ENCODE measurements around the gene MACROD1.

MACROD1 gene

GRCh38 chr11:64008914-64009633 lies 156.8 kb downstream of the MACROD1 start:
- no peak for DNase-seq

DNA sequence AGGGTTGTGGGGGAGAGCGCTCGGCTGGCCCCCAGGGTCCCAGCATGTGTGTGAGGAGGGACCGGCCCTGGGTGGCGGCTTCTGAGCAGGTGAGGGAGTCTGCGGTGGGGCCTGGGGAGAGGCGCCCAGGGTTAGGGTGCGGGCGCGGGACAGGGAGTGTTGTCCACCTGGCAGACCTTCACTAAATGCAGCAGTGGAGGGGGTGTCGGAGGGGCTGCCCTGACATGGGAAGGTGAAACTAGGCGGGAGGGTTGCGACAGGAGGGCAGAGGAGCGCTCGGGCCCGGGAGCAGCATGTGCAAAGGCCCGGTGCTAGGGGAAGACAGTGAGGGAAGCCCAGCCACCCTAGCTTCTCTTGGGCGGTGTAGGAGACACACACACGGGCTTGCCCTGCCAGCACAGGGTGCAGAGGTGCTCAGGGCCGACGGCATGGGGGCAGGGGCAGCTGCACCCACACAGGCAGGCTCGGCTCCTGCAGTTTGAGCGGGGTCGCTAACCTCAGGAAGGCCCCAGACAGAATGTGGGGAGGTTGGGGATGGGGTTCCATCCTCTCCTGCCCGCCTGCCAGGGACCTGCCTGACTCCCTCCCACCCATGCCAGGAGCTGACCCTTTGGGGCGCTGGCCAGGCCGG lies 157.5 kb downstream of the MACROD1 start:
- no peak for DNase-seq

DNA sequence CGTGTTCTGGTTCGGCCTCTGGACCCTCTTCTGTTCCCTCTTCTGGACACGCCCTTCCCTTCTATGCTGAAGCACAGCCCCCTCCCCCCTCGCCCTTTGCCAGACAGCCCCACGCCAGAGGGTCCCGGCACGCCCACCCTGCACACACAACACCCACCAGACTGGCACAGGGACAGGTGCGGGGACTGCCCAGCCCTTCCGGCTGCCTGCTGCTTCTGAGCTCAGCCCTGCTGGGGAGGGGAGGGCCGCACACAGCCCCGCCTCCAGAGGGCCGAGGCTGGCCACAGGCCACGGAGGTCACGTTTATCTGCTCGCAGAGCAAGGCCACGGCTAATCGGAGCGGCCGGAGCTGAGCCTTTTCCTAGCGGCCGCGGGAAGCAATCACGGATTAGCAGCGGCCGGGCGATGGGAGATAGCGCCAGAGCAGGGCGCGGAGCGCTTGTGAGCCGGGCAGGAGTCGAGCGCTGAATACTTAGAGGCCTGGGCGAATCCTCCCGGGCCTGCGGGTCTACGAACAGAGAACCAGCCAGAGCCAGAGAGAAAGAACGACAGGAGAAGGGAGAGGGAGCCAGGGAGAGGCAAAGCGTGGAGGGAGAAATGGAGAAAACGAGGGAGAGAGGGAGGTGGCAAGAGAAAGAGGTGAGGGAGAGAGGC lies 158.2 kb downstream of the MACROD1 start:
- no peak for DNase-seq

DNA sequence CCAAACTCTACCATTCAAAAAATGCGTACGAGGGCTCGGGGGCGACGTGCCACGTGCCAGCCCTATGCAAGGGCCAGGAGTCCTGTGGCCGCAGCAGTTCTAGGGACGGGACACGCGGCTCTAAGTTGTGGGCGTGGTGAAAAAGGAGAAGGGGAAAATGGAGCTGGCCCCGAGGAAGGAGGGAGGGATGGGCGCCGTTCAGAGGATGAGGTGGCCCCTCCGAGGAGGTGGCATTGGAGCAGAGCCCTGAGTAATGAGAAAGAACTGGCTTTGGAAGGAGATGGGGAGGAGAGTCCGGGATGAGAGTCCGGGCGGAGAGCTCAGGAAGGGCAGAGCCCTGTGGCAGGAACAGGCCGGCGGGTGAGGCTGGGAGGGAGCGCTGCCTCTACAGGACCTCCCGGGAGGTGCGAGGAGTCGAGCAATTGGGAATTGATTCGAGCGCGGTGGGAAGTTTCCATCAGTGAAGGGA lies 158.7 kb downstream of the MACROD1 start:
- DNase-seq, result no peak

- no peak for DNase-seq
Observed at GRCh38 chr11:64006398-64006797, 159.5 kb downstream of the MACROD1 start.

DNA sequence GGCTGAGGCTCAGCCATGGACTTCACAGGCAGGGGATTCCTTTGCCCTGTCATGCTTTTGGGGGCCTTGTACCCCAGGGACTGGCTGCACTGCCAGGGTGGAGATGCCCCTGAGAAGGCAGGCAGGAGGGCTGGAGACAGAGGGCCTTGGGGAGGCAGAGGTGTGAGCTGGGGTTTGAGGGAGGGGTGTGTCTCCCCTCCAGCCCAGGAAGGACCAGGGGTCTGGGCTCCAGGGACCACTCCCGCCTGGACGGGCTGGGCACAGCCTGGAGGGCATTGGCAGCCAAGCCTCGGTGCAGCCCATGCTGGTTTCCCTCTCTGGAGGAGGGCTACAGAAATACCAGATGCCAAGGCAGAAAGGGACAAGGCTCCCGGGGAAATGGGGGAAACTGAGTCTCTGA lies 160.2 kb downstream of the MACROD1 start:
- no peak for DNase-seq

GRCh38 chr11:64004590-64004984 lies 161.3 kb downstream of the MACROD1 start:
- DNase-seq, result no peak

- no peak for DNase-seq
Observed at GRCh38 chr11:64003807-64004589, 161.9 kb downstream of the MACROD1 start.

- DNase-seq, result peak; percentile 71
Observed at GRCh38 chr11:64001484-64002420, 164.2 kb downstream of the MACROD1 start.

GRCh38 chr11:64000740-64001483 lies 165.0 kb downstream of the MACROD1 start:
- DNase-seq, result no peak

GRCh38 chr11:64000026-64000739 lies 165.7 kb downstream of the MACROD1 start:
- no peak for DNase-seq

DNA sequence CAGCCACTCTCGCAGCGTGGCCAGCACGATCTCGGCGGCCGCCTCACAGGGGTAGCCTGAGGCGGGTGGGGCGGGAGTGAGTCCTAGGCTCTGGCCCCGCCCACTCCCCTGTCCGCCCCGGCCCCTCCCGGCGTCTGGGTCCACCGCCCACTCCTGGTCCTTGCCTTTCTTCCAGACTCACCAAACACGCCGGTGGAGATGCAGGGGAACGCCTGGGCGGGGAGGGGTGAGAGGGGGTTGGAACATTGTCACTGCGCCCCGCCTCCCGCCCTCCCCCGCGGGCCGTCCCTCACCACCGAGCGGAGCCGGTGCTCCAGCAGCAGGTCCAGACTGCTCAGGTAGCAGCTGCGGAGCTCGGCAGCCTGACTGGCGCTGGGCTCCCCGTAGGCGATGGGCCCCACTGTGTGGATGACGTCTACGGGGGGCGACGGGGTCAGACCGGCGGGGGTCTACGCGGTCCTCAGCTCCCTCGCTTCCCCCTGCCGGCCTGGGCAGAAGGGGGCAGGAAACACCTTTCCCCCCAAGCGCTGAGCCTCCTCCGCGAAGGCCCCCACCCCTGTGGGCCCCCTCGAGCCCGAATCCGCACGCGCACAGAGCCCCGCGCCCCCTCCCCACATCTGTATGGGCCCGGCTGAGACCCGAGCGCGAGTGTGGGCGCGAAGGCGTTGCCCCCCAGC lies 166.4 kb downstream of the MACROD1 start:
- no peak for DNase-seq

DNA sequence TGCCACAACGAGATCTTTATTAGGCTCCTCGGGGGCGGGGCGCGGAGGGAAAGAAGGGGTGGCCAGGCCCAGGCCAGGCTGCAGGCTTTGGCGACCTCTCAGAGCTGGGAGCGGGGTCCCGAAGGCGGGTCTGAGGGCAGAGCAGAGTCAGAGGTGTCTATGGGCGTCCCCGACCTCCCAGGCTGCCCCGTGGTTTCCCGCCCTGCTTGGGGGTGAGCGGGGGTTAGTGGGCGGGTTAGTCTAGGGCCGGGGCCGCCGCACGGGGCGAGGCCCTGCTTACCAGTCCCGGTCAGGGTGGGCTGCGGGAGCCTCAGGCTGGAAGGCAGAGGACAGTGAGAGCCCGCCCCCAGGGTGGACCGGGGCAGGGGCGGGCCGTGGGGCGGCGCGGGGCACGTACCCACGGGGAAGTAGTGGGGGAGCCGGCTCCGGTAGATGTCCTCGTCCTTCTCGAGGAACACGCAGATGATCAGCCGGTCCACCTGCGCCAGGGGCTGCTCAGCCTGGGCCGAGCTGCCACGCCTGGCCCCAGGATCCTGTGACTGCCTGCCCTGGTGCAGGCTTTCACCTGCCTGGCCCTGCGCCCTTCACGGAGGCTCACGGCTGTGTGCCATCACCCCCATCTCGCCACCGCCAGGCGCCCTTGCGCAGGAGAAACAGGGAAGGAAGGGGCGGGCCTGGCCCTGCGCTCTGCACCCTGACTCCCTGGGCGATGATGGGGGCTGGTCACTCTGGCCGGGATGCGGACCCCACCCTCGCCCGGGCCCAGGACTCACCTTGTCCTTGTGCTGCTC lies 167.2 kb downstream of the MACROD1 start:
- no peak for DNase-seq

DNA sequence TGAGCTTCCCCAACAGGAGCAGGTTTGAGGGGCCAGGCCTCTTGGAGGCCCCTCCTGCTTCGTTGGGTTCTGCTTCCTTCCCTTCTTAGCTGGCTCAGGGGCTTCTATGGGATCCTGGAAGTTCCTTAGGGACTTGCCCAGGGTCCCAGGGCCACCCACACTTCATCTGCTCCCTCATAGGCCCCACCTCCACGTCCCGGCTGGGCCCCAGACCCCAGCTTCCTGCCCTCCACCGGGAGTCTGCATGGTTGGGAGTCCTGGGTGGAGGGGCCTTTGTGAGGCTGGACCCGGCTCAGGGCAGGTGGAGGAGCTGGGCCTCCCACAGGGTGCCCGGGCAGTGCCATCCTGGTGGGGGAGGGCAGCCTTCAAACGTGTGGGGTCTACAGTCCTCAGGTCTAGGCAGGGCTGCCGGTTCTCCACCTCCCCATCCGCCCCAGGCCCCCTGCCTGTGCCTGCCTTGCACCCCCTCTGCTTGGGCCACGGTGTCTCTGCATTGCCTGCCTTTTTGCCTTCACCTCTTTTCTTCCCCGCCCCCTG lies 168.0 kb downstream of the MACROD1 start:
- no peak for DNase-seq

DNA sequence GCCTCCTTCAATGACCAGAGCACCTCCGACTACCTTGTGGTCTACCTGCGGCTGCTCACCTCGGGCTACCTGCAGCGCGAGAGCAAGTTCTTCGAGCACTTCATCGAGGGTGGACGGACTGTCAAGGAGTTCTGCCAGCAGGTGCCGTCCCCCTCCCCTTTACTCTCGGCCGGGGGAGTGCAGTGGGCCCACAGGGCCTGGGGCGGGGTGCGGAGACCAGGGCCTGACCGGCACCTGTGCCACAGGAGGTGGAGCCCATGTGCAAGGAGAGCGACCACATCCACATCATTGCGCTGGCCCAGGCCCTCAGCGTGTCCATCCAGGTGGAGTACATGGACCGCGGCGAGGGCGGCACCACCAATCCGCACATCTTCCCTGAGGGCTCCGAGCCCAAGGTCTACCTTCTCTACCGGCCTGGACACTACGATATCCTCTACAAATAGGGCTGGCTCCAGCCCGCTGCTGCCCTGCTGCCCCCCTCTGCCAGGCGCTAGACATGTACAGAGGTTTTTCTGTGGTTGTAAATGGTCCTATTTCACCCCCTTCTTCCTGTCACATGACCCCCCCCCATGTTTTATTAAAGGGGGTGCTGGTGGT lies 168.7 kb downstream of the MACROD1 start:
- DNase-seq, result no peak

GRCh38 chr11:63996512-63996911 lies 169.4 kb downstream of the MACROD1 start:
- no peak for DNase-seq

- no peak for DNase-seq
Observed at GRCh38 chr11:63993993-63994392, 171.9 kb downstream of the MACROD1 start.

- no peak for DNase-seq
Observed at GRCh38 chr11:63993100-63993499, 172.8 kb downstream of the MACROD1 start.

- DNase-seq, result no peak
Observed at GRCh38 chr11:63991558-63991957, 174.4 kb downstream of the MACROD1 start.

Measured in GF-D8 (cell line).